H1 (cell line): ENCODE results near the gene ZNF397. TPM values are rescaled to one million over a fixed set of nuclear protein-coding genes. Genes with fewer than 3 reads are reported as not detected.

Experiments
- CTCF ChIA-PET: fragments of 300-600 bp; sonication (Branson Sonifier 250); formaldehyde crosslinking; loops from one replicate; lab custom pipeline; 2021; ENCODE audit not compliant: partially characterized antibody; lab: Charles Lee
- POLR2A ChIA-PET: fragments of 300-600 bp; sonication (Branson Sonifier 250); formaldehyde crosslinking; loops from one replicate; lab custom pipeline; 2021; ENCODE audit warnings: inconsistent platforms; ENCODE audit not compliant: partially characterized antibody; lab: Charles Lee
- DNase-seq, 2 experiments: peaks; one replicate each; pipeline versions ENCODE4 v3.0.0 to v3.0.0-alpha.2; 2010 to 2022; ENCODE audit warnings: low spot score in 2 of 2, low read depth in 1 of 2, mixed read lengths in 1 of 2
- FAIRE-seq: peaks from 2 replicates; lab custom pipeline; 2011; peaks lifted over from hg19 to GRCh38; lab: Jason Lieb, UNC
- H2AFZ ChIP-seq: 2 replicates; pipeline ENCODE4 v1.8.1; 2012; ENCODE audit warnings: low read length, inconsistent platforms
- H2AK5ac ChIP-seq: 2 replicates; pipeline ENCODE4 v1.6.1; 2013; ENCODE audit warnings: low read depth, low read length
- H2BK120ac ChIP-seq: replicated peaks from 2 replicates; pipeline ENCODE3; 2013; ENCODE audit warnings: low read depth, low read length, inconsistent platforms
- H2BK12ac ChIP-seq: 2 replicates; pipeline ENCODE4 v1.6.1; 2013; ENCODE audit warnings: low read depth, low read length
- H2BK15ac ChIP-seq: 2 replicates; pipeline ENCODE4 v1.6.1; 2013; ENCODE audit warnings: low read length
- H2BK20ac ChIP-seq: 2 replicates; pipeline ENCODE4 v1.6.1; 2013; ENCODE audit warnings: low read length
- H2BK5ac ChIP-seq: 2 replicates; pipeline ENCODE4 v1.6.1; 2013; ENCODE audit warnings: low read depth, low read length
- H3K14ac ChIP-seq: 2 replicates; pipeline ENCODE4 v1.6.1; 2013; ENCODE audit warnings: inconsistent platforms; ENCODE audit not compliant: insufficient read length
- H3K18ac ChIP-seq: 2 replicates; pipeline ENCODE4 v1.6.1; 2013; ENCODE audit warnings: low read length; ENCODE audit errors: extremely low read depth
- H3K23ac ChIP-seq: 2 replicates; pipeline ENCODE4 v1.6.1; 2013; ENCODE audit warnings: inconsistent platforms; ENCODE audit not compliant: insufficient read length
- H3K23me2 ChIP-seq: 2 replicates; pipeline ENCODE4 v1.6.1; 2013; ENCODE audit warnings: low read depth, low read length
- H3K27ac ChIP-seq: 2 replicates; pipeline ENCODE4 v1.6.1; 2011; ENCODE audit warnings: low read depth, low read length, inconsistent platforms
- H3K27me3 ChIP-seq, 4 experiments: replicated peaks in 1 of 4; 1 replicate in 1 of 4; 2 replicates in 3 of 4; pipeline versions ENCODE4 v1.6.1 to v1.8.1; 2011 to 2013; ENCODE audit warnings: low read length in 3 of 4, mild to moderate bottlenecking in 3 of 4, inconsistent platforms in 2 of 4, mixed read lengths in 2 of 4, moderate library complexity in 1 of 4; ENCODE audit not compliant: control insufficient read depth in 3 of 4, insufficient read depth in 3 of 4; ENCODE audit errors: extremely low read depth in 1 of 4
- H3K36me3 ChIP-seq, 4 experiments: 2 replicates each; pipeline versions ENCODE4 v1.6.1 to v1.8.1; 2011 to 2013; ENCODE audit warnings: mild to moderate bottlenecking in 4 of 4, low read length in 3 of 4, moderate library complexity in 2 of 4, control low read depth in 1 of 4, inconsistent platforms in 1 of 4; ENCODE audit not compliant: insufficient read depth in 4 of 4, control insufficient read depth in 2 of 4
- H3K4ac ChIP-seq: replicated peaks from 2 replicates; pipeline ENCODE3; 2013; ENCODE audit warnings: low read length, low read depth, mixed read lengths, inconsistent platforms; ENCODE audit not compliant: insufficient read length
- H3K4me1 ChIP-seq, 4 experiments: replicated peaks in 1 of 4; 1 replicate in 1 of 4; 2 replicates in 3 of 4; pipeline versions ENCODE4 v1.6.1 to v1.8.1; 2011 to 2013; ENCODE audit warnings: low read length in 3 of 4, inconsistent platforms in 2 of 4, mixed read lengths in 1 of 4; ENCODE audit not compliant: insufficient read depth in 4 of 4, control insufficient read depth in 3 of 4
- H3K4me2 ChIP-seq, 2 experiments: 2 replicates each; pipeline versions ENCODE4 v1.6.1 to v1.8.1; 2011 to 2013; ENCODE audit warnings: low read depth in 2 of 2, low read length in 2 of 2, control low read depth in 1 of 2, inconsistent platforms in 1 of 2, mild to moderate bottlenecking in 1 of 2; ENCODE audit not compliant: insufficient read depth in 1 of 2
- H3K4me3 ChIP-seq, 4 experiments: fragments of 200-600, 300-600 bp in 1 of 4; sonication (generic), shearing (Covaris generic), sonication (Bioruptor Twin) in 1 of 4; 2 replicates each; pipeline versions ENCODE4 v1.5.1 to v1.8.1; 2011 to 2016; ENCODE audit warnings: low read length in 4 of 4, low read depth in 3 of 4, control low read depth in 2 of 4, inconsistent platforms in 2 of 4, mild to moderate bottlenecking in 2 of 4, mixed read lengths in 1 of 4, moderate library complexity in 1 of 4; ENCODE audit not compliant: insufficient read depth in 2 of 4; ENCODE audit errors: extremely low read depth in 1 of 4
- H3K56ac ChIP-seq: replicated peaks from 2 replicates; pipeline ENCODE3; 2013; ENCODE audit warnings: low read depth, mild to moderate bottlenecking, mixed read lengths, low read length, inconsistent platforms; ENCODE audit not compliant: insufficient read length
- H3K79me1 ChIP-seq: 2 replicates; pipeline ENCODE4 v1.6.1; 2013; ENCODE audit warnings: low read depth, low read length, control low read depth
- H3K79me2 ChIP-seq, 2 experiments: 2 replicates each; pipeline versions ENCODE4 v1.6.1 to v1.8.1; 2012 to 2013; ENCODE audit warnings: low read length in 2 of 2, mild to moderate bottlenecking in 2 of 2, inconsistent platforms in 1 of 2; ENCODE audit not compliant: insufficient read depth in 2 of 2, control insufficient read depth in 1 of 2
- H3K9ac ChIP-seq, 4 experiments: replicated peaks in 1 of 4; 1 replicate in 1 of 4; 2 replicates in 3 of 4; pipeline versions ENCODE4 v1.6.1 to v1.8.1; 2011 to 2013; ENCODE audit warnings: low read depth in 3 of 4, low read length in 3 of 4, control low read depth in 2 of 4, mild to moderate bottlenecking in 2 of 4, moderate library complexity in 2 of 4, inconsistent platforms in 1 of 4; ENCODE audit errors: extremely low read depth in 1 of 4
- H3K9me3 ChIP-seq, 2 experiments: 2 replicates each; pipeline versions ENCODE4 v1.6.1 to v1.8.1; 2012 to 2013; ENCODE audit warnings: mild to moderate bottlenecking in 2 of 2, moderate library complexity in 2 of 2, control low read depth in 1 of 2, inconsistent platforms in 1 of 2, low read depth in 1 of 2, low read length in 1 of 2, mixed read lengths in 1 of 2; ENCODE audit not compliant: insufficient read depth in 2 of 2
- H4K20me1 ChIP-seq, 2 experiments: replicated peaks in 1 of 2; 2 replicates each; pipeline versions ENCODE3 to v1.8.1; 2011 to 2013; ENCODE audit warnings: inconsistent platforms in 2 of 2, low read length in 2 of 2, mild to moderate bottlenecking in 1 of 2; ENCODE audit not compliant: insufficient read depth in 2 of 2, control insufficient read depth in 1 of 2
- H4K5ac ChIP-seq: 2 replicates; pipeline ENCODE4 v1.6.1; 2013; ENCODE audit warnings: low read length, low read depth, mixed read lengths, inconsistent platforms; ENCODE audit not compliant: insufficient read length
- H4K8ac ChIP-seq: 2 replicates; pipeline ENCODE4 v1.8.0; 2013; ENCODE audit warnings: mild to moderate bottlenecking, moderate library complexity, low read length, inconsistent platforms; ENCODE audit not compliant: insufficient read depth; ENCODE audit errors: extremely low read depth
- H4K91ac ChIP-seq: replicated peaks from 2 replicates; pipeline ENCODE3; 2013; ENCODE audit warnings: low read length, mixed read lengths, inconsistent platforms; ENCODE audit not compliant: insufficient read length
- ATF3 ChIP-seq: IDR thresholded peaks from 2 replicates; pipeline ENCODE4 v1.6.1; 2011; ENCODE audit warnings: low read depth, mild to moderate bottlenecking, low read length; ENCODE audit not compliant: insufficient read depth
- CHD2 ChIP-seq: IDR thresholded peaks from 2 replicates; pipeline ENCODE4 v1.6.1; 2012; ENCODE audit warnings: low read length, improper control_type of control experiment
- GTF2F1 ChIP-seq: IDR thresholded peaks from 2 replicates; pipeline ENCODE4 v1.6.1; 2012; ENCODE audit warnings: low read depth, low read length, improper control_type of control experiment, borderline replicate concordance
- JUN ChIP-seq: IDR thresholded peaks from 2 replicates; pipeline ENCODE4 v1.6.1; 2011; ENCODE audit warnings: low read depth, mild to moderate bottlenecking, improper control_type of control experiment, low read length
- JUND ChIP-seq: IDR thresholded peaks from 2 replicates; pipeline ENCODE4 v1.6.1; 2011; ENCODE audit warnings: mild to moderate bottlenecking, improper control_type of control experiment, low read length
- NANOG ChIP-seq: IDR thresholded peaks from 2 replicates; pipeline ENCODE4 v1.6.1; 2011; ENCODE audit warnings: low read length, low read depth, mild to moderate bottlenecking, inconsistent platforms; ENCODE audit not compliant: insufficient read depth, poor library complexity, severe bottlenecking
- RAD21 ChIP-seq, 2 experiments: IDR thresholded peaks in 1 of 2; conservative IDR thresholded peaks in 1 of 2; 2 replicates each; pipeline ENCODE4 v1.6.1; 2011; ENCODE audit warnings: low read depth in 2 of 2, low read length in 2 of 2, improper control_type of control experiment in 1 of 2, inconsistent platforms in 1 of 2, mild to moderate bottlenecking in 1 of 2, moderate library complexity in 1 of 2
- TAF7 ChIP-seq: optimal IDR thresholded peaks from 2 replicates; pipeline ENCODE3; 2011; ENCODE audit warnings: low read depth, mild to moderate bottlenecking, inconsistent platforms, low read length, moderate library complexity, borderline replicate concordance
- TBP ChIP-seq: IDR thresholded peaks from 2 replicates; pipeline ENCODE4 v1.6.1; 2011; ENCODE audit warnings: low read depth, low read length, improper control_type of control experiment
- TEAD4 ChIP-seq: IDR thresholded peaks from 2 replicates; pipeline ENCODE4 v1.6.1; 2012; ENCODE audit warnings: low read depth, low read length, inconsistent platforms, mixed read lengths
- WGBS, 2 experiments: shearing (Covaris generic) in 1 of 2; methylation state at CpG; one replicate each; pipeline versions ENCODE4 v1.1.6 to v1.1.7; 2013 to 2015; ENCODE audit warnings: low lambda C conversion rate in 2 of 2, mixed read lengths in 2 of 2, inconsistent platforms in 1 of 2, low coverage in 1 of 2, missing lambda C conversion rate in 1 of 2; ENCODE audit not compliant: insufficient replicate concordance in 2 of 2, insufficient coverage in 1 of 2, insufficient read length in 1 of 2; ENCODE audit errors: extremely low coverage in 1 of 2, missing lambda C conversion rate in 1 of 2; 5-methylcytosine and 5-hydroxymethylcytosine counted together
- polyA plus RNA-seq, 7 experiments: library from polyadenylated mRNA; depleted of rRNA in 3 of 7; stranded (reverse) in 5 of 7; unstranded in 2 of 7; fragments of >200 nt in 5 of 7; fragments of 200-250 nt in 2 of 7; gene quantifications; 1 replicate in 5 of 7; 2 replicates in 1 of 7; 4 replicates in 1 of 7; pipeline versions ENCODE4 v1.2.1 to v1.2.3, GENCODE V29; 2011 to 2013; ENCODE audit warnings: missing spikeins in 2 of 7, mixed read lengths in 2 of 7
- total RNA-seq: library from RNA; stranded (reverse); fragmentation: NEBNext Ultra II Directional; extraction: Animal tissue kit (Norgen Biotek cat#: 25700); gene quantifications from 2 replicates; pipeline ENCODE4 v1.2.1, GENCODE V29; 2021

Gene ZNF397
- total and polyA plus RNA-seq, 2 of the 8 experiments (the other 6 are each of a cell fraction or from before 2014, with no cell fraction given) = 9.8 to 39.5 TPM

- 81% methylated on average over 4 of the region's 4 CpGs; no CpG with 5 or more reads in 1 of the 2 experiments for WGBS, 2 experiments
- no peak overlapping the region for H2BK15ac ChIP-seq
- no peak overlapping the region for H3K9ac ChIP-seq
- no peak overlapping the region for H2BK5ac ChIP-seq
- no peaks in the 10 kb centered on the region for H3K79me2 ChIP-seq
- H3K23ac ChIP-seq = no peak overlapping the region
- ChIA-PET POLR2A (interaction anchor here (0.9 to 1.0 kb wide), 2 partner anchors 11 to 58 kb away, joined by 3 read pairs; no protein-coding TSS in a partner anchor), CTCF (interaction anchor here (0.6 to 1.0 kb wide), 4 partner anchors 12 to 935 kb away, joined by 3 to 4 read pairs (median 3); no protein-coding TSS in a partner anchor)
- peaks cover 2 to 13% (median 6%) of the 10 kb centered on the region in 4 experiments; a peak in 5 of 7 replicates for H3K4me1 ChIP-seq
- H3K36me3 ChIP-seq = no peaks in the 10 kb centered on the region
- no peak overlapping the region for H2AK5ac ChIP-seq
- no peak overlapping the region for H2AFZ ChIP-seq
- no peak overlapping the region for H3K4ac ChIP-seq
- H4K20me1 ChIP-seq = no peaks in the 10 kb centered on the region
- peak overlapping the region; percentile 91 for H2BK20ac ChIP-seq
- no peak overlapping the region for H3K14ac ChIP-seq
- no peak overlapping the region for H4K8ac ChIP-seq
- no peaks in the 10 kb centered on the region for H3K23me2 ChIP-seq
- no peak overlapping the region for H3K27ac ChIP-seq
- FAIRE-seq = no peak
- H4K91ac ChIP-seq = no peak overlapping the region
- H3K4me2 ChIP-seq = no peak overlapping the region
- no peak overlapping the region for H3K56ac ChIP-seq
- H3K27me3 ChIP-seq = no peaks in the 10 kb centered on the region
- no peak overlapping the region for H4K5ac ChIP-seq
- H3K79me1 ChIP-seq = no peaks in the 10 kb centered on the region
- no peak for DNase-seq
- no peak overlapping the region; the same call in 1 of the 2 replicates for H2BK12ac ChIP-seq
- H3K18ac ChIP-seq = no peak overlapping the region
- H2BK120ac ChIP-seq = peak overlapping the region; percentile 33
- no peaks in the 10 kb centered on the region for H3K9me3 ChIP-seq
- H3K4me3 ChIP-seq = no peak overlapping the region
- TF ChIP-seq TAF7 = no peak
- TF ChIP-seq TEAD4 = no peak
- no peak for TF ChIP-seq ATF3
- TF ChIP-seq JUN = no peak
- no peak for TF ChIP-seq GTF2F1
- no peak for TF ChIP-seq NANOG
- TF ChIP-seq TBP = no peak
- TF ChIP-seq CHD2 = no peak
- TF ChIP-seq RAD21 (IDR thresholded peaks at IDR 0.05 in 1 of 2, conservative IDR thresholded peaks at IDR 0.05 in 1 of 2; ENCODE audit: low read depth in 2 of 2, low read length in 2 of 2) = no peak
- TF ChIP-seq JUND = no peak
Measured at GRCh38 chr18:35192415-35192814, 48.4 kb upstream of the ZNF397 start.
